GM12878 (cell line): ENCODE results near the gene RIPOR1. TPM values are rescaled to one million over a fixed set of nuclear protein-coding genes. Genes with fewer than 3 reads are reported as not detected.

Experiments
- BRCA1 ChIP-seq: IDR thresholded peaks from 2 replicates; pipeline ENCODE4 v1.6.1; 2011; ENCODE audit warnings: low read depth, low read length, improper control_type of control experiment
- CREM ChIP-seq: IDR thresholded peaks from 2 replicates; pipeline ENCODE4 v1.6.1; 2014; ENCODE audit warnings: antibody characterized with exemption, low read depth
- E2F4 ChIP-seq: IDR thresholded peaks from 2 replicates; pipeline ENCODE4 v1.6.1; 2012; ENCODE audit warnings: low read depth, low read length, improper control_type of control experiment
- MYC ChIP-seq: IDR thresholded peaks from 2 replicates; pipeline ENCODE4 v1.6.1; 2011; ENCODE audit warnings: mild to moderate bottlenecking, low read length, moderate library complexity, inconsistent platforms; ENCODE audit not compliant: insufficient read depth, insufficient replicate concordance, insufficient read length, severe bottlenecking
- NRF1 ChIP-seq: conservative IDR thresholded peaks from 2 replicates; pipeline ENCODE4 v1.6.1; 2011; ENCODE audit warnings: mild to moderate bottlenecking, low read depth, low read length, improper control_type of control experiment
- REST ChIP-seq: IDR thresholded peaks from 2 replicates; pipeline ENCODE4 v1.6.1; 2012; ENCODE audit warnings: mild to moderate bottlenecking, low read depth, low read length
- RFX5 ChIP-seq: IDR thresholded peaks from 2 replicates; pipeline ENCODE4 v1.6.1; 2011; ENCODE audit warnings: low read depth, low read length, improper control_type of control experiment
- TCF12 ChIP-seq: IDR thresholded peaks from 2 replicates; pipeline ENCODE4 v1.6.1; 2011; ENCODE audit warnings: low read depth, mild to moderate bottlenecking, low read length
- polyA plus RNA-seq, 11 experiments: library from polyadenylated mRNA; depleted of rRNA in 4 of 11; unstranded in 6 of 11; stranded (reverse) in 5 of 11; fragments of >200 nt; fragmentation: Nextera tagmentation in 4 of 11; fragmentation: Illumina TruSeq in 1 of 11; extraction: Ambion mirVana in 4 of 11; extraction: Trizol in 1 of 11; gene quantifications; 1 replicate in 1 of 11; 2 replicates in 10 of 11; pipeline versions ENCODE4 v1.2.1 to v1.2.3, GENCODE V29; 2011 to 2016; ENCODE audit warnings: inconsistent platforms in 2 of 11, missing spikeins in 2 of 11, low read depth in 1 of 11
- total RNA-seq, 4 experiments: library from RNA; depleted of rRNA in 3 of 4; stranded (reverse); fragments of >200 nt in 3 of 4; fragmentation: Illumina TruSeq in 1 of 4; extraction: Trizol in 1 of 4; gene quantifications; 2 replicates each; pipeline versions ENCODE4 v1.2.1 to v1.2.3, GENCODE V29; 2013 to 2021

Gene RIPOR1
- total and polyA plus RNA-seq, 10 of the 15 experiments (the other 5 are each of a cell fraction or from before 2014, with no cell fraction given) = 0.13 to 28.5 (median 7.0) TPM

DNA sequence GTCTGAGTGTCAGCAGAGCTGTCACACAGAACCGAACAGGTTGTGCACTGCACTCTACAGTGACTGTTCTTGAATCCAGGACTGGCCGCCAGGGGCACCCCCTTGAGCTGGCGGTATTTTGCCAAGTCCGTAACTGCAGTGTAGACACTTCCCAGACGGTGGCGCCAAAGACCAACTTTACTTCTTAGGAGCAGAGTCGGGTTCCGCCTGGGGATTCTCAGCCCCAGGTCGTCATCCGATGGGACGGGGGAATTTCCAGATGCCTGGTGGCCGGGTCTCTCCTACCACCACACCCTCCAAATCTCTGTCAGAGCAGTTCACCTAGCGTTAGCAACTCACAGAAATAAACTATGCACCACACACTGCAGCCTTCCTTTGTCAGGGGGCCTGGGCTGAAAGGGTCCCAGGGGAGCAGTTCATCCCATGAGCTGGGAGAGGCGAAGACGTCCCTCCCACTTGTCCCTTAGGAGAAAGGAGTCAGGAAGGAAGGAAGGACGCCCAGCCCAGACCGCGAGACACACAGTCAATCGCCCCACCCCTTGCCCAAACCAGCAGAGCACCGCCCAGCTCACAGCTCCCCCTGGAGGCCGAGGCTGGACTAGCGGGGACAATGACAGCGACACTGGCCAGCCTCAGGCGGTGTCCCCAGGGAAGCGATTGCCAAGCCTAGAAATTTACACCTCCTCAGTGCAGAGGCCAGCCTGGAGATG lies 7.4 kb upstream of the RIPOR1 start (continued):
- no peak for TF ChIP-seq NRF1
- 0 out of 2 replicates have a peak, but pooled peaks have one; percentile 2 for TF ChIP-seq REST
- 0 out of 2 replicates have a peak, but pooled peaks have one; percentile 16 for TF ChIP-seq TCF12
- no peak for TF ChIP-seq BRCA1
- TF ChIP-seq RFX5 = 0 out of 2 replicates have a peak, but pooled peaks have one; percentile 20
- no peak for TF ChIP-seq E2F4
- no peak for TF ChIP-seq MYC
- TF ChIP-seq CREM = peak; percentile 59; the same call in 1 of the 2 replicates
- TF ChIP-seq, all 136 proteins: peak for 51
